GM18511 (cell line): ENCODE results near the gene PIK3R3.

Experiments used
- ATAC-seq: cut with Tn5 transposase; IDR thresholded peaks from one replicate; pipeline ENCODE4 v1.9.1; 2021; ENCODE audit warnings: mild to moderate bottlenecking, moderate library complexity; ENCODE audit not compliant: unreplicated experiment

The PIK3R3 gene

GRCh38 chr1:46030876-46031660 lies 101.4 kb downstream of the PIK3R3 start:
- no peak for ATAC-seq

GRCh38 chr1:46030074-46030870 lies 102.2 kb downstream of the PIK3R3 start:
- no peak for ATAC-seq

DNA sequence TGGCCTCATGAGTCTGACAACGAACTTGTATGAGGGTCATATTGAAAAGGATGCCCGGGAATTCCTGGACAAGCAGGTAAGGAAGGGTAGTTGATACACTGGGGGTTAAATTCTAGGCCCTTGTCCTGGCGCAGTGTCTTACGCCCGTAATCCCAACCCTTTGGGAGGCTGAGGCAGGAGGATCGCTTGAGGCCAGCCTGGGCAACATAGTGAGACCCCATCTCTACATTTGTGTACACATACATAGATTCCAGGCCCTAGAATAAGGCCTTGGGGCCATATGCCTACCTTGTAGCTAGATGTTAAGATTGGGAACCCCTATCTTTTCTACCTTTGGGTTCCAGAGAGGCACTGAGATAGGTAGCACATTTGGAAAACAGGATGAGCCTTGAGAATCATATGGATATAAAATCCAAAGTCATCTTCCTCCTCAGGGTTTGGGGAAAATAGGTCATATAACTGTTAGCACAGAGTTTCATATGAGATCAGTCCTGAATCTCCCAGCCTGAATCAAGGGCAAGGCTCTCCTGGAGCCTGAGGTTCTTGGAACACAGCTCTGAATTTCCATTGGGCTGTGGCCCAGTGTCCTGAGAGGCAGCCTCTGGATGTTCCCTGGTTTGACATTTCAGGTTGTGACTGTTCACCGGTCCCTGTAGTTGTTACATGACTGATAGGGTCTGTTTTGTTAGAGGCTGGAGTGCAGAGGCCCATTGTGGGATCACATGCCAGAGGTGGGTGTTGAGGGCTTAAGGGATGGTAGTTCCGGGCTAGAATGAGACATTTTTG lies 104.4 kb downstream of the PIK3R3 start:
- no peak for ATAC-seq

DNA sequence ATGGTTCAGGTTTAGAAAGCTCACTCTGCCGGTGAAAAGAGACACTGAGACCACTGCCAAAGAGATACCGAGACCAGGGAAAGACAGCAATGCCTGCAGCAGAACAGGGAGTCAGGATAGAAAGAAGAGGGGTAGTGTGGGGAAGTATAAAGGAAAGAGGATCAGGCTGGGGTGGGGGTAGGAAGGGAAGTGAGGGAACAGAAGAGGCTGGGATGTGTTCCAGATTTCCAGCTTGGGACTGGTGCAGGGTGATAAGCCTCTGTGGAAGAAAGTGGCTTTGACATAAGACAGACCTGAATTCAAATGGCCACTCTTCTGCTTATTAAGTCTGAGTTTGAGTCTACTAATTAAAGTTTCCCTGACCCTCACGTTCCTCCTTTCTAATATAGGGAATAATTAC lies 105.9 kb downstream of the PIK3R3 start:
- no peak for ATAC-seq

DNA sequence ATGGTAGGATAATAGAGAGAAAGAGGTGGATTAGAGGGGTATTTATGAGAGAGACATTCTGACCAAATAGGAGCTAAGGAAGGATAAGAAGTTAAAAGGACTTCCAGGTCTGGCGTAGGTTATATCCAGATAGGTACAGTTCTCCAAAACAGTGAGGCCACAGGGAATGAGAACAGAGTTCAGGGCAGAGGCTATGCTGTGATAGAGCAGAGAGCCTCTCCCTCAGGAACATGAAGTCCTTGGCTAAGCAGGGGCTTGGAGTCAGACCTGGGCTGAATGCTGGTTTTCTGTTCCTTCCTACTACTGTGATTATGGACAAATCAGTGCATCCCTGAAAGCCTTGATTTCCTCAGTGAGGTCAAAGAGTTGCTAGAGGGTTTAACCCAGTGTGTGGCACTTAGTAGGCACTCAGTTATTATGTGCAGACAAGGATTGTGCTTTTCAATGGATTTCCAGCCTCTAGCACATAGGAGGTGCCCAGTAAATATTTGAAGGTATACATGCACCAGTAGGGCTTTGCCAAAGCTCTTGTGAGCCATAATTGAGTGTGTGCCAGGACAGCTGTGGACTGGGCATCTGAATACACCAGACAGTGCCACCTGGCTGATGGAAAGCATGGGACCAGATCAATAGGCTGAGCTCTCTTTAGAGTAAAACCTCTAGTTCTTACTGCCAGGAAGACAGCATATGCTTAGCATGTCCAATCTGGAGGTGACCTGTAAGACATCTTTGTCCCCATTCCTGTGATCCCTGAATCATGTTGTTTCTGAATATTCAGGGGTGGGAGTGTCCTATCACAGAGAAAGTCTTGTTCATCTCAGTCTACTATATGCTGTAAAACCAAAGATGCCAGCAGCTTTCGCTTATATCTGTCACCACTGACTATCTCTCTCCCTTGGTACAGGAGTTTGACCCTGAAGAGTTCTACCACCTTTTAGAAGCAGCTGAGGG lies 111.1 kb downstream of the PIK3R3 start:
- no peak for ATAC-seq

DNA sequence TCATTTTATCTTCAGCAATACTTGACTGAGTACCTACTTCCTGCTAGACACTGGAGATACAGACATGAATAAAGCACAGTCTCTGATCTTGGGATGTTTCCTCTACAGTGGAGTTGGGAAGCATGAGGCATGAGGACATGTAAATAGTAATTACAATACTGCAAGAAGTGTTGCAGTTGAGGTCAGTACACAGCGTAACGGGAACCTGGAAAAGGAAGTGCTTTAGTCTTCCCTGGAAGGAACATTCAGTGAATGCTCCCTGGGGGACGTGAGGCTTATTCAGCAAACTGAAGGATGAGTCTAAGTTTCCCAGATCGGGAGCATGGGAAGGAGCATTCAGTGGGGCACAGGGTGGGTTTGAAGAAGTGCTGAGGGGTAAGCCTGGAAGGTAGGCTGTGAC lies 112.4 kb downstream of the PIK3R3 start:
- ATAC-seq = no peak

- no peak for ATAC-seq
These were observed 113.1 kb downstream of the PIK3R3 start for GRCh38 chr1:46019348-46019747.

GRCh38 chr1:46017876-46018503 lies 114.4 kb downstream of the PIK3R3 start:
- no peak for ATAC-seq

DNA sequence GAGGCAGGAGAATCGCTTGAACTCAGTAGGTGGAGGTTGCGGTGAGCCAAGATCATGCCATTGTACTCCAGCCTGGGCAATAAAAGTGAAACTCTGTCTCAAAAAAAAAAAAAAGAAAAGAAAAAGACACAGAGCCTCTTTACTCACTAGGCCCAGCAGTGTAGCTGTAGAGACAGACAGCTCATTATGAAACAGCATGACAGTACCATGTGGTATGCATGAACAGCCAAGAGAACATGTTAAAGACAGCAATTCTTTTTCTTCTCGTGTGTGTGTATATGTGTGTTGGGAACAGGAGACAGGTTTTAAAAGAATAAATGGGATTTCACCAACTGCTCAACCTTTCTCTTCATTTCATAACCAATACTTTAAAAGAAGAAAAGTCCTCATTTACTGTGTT lies 118.8 kb downstream of the PIK3R3 start:
- ATAC-seq = no peak

DNA sequence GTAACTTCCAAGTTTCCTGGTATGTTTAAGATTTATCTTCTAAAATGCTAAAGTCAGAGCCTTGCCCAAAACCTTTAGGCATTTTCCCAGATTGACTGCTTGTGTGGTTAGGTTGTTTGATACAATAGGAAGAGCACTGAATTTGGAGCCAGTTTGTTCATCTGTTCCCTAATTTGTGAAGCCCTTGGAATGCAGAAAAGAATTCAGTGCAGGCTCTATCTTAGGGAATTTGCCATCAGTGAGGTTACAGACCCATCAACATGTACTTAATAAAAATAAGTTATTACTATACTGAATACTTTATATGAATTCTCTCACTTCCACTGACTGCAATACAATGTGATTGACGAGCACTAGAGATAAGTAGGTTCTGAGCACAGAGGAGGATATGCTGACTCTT lies 120.2 kb downstream of the PIK3R3 start:
- ATAC-seq = no peak

DNA sequence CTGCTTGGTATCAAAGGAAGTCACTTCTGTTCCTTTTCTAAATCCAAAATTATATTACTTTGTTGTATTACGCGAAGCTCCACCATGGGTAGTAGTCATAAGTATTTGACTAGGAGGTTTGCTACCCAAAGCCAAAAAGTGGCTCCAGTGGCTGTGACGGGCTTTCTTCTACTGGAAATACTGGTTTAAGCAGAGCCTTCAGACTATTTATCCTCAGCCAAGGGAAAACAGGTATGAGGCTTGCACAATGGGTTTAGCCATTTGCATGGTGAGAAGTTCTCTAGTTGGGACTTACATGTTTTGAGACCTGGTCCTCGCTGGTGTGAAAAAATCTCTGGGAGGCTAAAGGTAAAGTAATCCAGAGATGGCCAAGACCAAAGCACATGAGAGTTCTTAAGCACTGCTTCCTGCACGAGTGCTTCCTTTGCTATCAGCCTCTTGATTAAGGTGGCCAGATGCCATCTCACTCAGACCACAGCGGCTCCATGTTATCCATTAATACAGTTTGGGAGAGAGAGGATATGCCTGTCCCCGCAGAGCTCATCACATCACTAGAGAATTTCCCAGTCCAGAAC lies 121.2 kb downstream of the PIK3R3 start:
- no peak for ATAC-seq

- no peak for ATAC-seq
These were observed 121.8 kb downstream of the PIK3R3 start for GRCh38 chr1:46010611-46011010.

GRCh38 chr1:46008585-46008984 lies 123.8 kb downstream of the PIK3R3 start:
- ATAC-seq = no peak

DNA sequence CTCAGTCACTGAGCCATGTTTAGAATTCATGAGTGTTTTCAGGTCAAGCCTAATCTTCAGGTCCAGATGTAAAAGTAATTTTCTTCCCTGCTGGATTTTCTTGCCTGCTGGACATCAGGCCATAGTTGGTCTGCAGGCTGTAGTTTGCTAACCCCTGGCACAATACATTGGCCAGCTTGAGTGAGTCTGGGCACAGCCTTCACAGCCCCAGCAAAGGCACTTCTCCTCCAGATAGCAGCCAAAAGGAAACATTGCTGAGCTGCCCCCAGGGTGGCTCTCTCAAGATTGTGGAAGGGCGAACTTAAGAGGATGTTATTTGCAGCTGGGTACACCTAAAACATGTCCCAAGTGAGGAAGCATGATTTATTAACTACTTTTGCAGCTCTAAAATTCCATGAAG lies 126.8 kb downstream of the PIK3R3 start:
- no peak for ATAC-seq

GRCh38 chr1:46004492-46004891 lies 127.9 kb downstream of the PIK3R3 start:
- ATAC-seq = no peak

- no peak for ATAC-seq
These were observed 129.1 kb downstream of the PIK3R3 start for GRCh38 chr1:46003315-46003714.

- ATAC-seq = no peak
These were observed 129.8 kb downstream of the PIK3R3 start for GRCh38 chr1:46002551-46003150.

GRCh38 chr1:46001081-46001785 lies 131.2 kb downstream of the PIK3R3 start:
- ATAC-seq = no peak

- ATAC-seq = no peak
These were observed 132.9 kb downstream of the PIK3R3 start for GRCh38 chr1:45999507-45999906.
